GM21367 (cell line): ENCODE measurements around the gene SMAD3.

ENCODE experiments used
- ATAC-seq: cut with Tn5 transposase; IDR thresholded peaks from one replicate; pipeline ENCODE4 v1.9.1; 2021; ENCODE audit not compliant: unreplicated experiment

SMAD3 gene

DNA sequence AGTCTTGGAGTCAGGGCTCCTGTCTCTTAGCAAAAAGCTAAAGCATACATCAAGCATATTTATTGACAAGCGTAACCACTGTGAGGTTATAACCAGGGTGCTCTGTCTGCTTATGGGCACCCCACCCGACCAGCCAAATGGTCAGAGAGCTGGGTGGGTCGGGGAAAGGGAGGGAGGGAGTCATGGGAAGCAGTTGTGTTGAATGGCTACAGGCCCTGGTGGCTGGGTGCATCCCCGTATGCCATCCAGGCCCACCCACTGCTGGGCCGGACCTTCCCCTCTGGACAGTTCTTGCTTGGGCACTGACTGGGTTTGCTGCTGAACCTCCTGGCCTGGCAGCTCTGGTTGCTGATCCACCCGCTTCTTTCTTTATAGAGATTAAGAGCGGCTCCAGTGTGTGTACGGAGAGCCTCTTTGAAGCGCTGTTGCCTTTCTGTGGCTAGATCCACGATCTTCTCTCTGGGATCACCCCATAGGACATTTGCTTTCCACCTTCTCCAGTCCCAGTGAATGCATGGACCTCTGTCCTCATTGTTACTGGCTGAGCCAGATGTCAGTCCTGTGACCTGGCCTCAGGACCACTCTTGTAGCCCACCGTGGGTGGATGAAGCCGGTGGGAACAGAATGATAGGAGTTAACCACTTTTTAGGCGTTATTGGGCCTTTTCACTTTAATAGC is 59.6 kb downstream of the SMAD3 start:
- ATAC-seq = no peak

DNA sequence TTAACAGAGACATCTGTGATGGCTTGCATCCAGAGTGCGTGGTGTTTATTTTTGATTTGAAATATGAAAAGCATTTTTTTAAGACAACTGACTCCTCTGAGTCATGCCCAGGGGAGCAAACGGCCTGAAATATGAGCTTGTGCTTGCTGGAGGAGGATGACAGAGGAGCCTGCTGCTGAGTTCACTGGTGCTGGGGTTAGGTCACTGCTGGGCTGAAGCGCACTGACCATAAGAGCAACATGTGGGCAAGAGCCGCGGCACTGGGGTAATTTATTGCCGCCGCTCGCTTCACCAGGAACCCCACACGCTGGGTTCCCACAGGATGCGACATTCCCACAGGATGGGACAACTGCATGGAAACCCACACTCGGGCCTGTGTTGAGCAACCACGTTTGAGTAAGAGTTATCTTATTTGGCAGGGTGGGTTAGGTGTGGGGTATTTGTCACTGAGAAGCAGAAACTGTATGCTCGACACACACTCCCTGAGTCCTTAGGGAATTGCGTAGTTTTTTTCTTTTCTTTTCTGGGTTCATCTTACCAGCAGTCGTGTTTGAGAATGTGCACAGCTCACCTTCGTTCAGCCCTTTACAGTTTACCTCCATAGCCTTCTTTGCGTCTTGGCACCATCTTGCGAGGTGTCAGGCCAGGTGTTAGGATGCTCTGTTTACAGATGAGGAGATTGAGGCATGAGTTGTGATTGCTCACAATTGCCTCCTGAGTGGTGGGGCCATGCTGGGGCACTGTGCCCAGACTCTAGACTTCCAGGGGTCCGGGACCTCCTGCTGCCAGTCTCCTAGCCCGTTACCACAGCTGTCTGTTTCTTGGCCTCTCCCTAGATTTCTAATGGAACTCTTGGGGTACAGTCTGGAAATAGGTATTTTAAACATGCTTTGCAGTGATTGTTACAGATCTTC is 60.4 kb downstream of the SMAD3 start:
- ATAC-seq = no peak

DNA sequence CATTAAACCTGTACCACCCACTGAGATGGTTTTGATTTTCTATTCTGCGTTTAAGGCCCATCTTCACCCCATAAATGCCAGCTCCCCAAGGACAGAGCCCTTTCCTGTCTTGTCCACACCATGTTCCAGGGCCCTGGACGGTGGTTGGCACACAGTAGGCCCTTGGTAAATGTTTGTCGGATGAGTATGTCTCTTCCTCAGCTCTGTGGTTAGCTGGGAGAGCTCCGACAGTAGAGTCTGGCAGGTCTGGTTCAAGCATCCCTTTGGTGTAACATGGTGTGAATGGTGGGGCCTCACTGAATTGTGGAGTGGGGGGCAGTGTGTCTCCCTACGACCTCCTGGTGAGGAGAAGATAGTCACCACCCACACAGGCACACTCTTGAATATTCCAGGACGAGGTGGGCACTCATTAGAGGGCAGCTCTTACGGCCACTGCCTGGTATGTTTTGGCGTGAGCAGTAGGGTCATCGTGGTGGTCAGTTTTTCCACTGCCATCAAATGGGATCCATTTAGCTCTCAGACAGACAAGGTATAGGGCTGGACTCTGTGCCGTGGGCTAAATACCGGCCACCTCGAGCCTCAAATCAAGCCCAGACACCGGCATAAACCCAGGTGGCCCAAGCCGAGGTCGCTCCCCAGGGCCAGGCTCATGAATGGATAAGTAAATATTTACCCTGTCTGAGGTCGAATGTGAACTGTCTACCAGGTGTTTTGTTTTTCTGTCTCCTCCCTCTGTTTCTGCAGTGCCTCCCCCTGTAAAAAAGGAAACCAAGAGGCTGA is 61.3 kb downstream of the SMAD3 start:
- no peak for ATAC-seq

DNA sequence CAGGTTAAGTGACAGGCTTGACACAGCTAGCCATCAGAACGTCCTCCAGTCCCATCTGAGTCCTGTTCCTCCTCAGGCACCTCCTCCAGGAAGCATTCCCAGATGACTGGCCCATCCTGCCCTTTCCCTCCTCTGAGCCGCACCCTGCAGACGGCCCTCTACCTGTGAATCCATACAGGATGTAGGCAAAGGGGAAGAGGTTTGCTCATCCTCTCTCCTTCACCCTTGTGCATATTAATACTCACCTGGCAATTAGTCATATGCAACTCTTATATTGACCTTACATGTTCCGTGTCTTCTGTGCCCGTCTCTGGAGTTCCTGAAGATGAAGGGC is 61.9 kb downstream of the SMAD3 start:
- no peak for ATAC-seq

DNA sequence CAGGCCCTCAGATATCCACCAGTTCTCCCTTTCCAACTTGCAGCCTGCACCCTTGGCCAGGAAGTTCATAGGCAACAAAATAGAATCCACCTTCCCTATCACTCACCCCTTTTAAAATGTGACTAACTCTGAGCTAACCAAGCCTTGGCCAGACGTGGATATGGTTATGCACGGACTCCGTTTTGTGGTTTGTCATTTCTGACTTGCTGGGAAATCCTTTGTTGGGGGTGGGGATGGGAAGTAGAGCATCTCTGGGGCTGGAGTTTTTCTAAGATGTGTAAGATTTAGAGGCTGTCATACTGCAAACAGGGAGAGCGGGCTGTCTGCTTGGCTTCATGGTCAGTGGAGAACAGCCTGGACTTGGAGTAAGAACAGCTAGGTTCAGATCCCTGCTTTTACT is 62.6 kb downstream of the SMAD3 start:
- ATAC-seq = no peak

DNA sequence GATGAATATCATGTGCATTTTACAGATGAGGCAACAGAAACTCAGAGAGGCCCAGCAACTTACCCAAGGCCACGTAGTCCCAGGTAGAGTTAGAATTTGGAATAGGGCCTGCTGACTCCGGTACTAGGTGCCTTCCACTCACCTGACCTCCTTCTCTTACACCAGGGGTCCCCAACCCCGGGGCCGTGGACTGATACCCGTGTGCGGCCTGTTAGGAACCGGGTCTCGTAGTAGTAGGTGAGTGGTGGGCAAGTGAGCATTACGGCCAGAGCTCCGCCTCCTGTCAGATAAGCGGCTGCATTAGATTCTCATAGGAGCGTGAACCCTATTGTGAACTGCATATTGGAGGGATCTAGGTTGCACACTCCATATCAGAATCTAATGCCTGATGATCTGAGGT is 64.8 kb downstream of the SMAD3 start:
- ATAC-seq = no peak

DNA sequence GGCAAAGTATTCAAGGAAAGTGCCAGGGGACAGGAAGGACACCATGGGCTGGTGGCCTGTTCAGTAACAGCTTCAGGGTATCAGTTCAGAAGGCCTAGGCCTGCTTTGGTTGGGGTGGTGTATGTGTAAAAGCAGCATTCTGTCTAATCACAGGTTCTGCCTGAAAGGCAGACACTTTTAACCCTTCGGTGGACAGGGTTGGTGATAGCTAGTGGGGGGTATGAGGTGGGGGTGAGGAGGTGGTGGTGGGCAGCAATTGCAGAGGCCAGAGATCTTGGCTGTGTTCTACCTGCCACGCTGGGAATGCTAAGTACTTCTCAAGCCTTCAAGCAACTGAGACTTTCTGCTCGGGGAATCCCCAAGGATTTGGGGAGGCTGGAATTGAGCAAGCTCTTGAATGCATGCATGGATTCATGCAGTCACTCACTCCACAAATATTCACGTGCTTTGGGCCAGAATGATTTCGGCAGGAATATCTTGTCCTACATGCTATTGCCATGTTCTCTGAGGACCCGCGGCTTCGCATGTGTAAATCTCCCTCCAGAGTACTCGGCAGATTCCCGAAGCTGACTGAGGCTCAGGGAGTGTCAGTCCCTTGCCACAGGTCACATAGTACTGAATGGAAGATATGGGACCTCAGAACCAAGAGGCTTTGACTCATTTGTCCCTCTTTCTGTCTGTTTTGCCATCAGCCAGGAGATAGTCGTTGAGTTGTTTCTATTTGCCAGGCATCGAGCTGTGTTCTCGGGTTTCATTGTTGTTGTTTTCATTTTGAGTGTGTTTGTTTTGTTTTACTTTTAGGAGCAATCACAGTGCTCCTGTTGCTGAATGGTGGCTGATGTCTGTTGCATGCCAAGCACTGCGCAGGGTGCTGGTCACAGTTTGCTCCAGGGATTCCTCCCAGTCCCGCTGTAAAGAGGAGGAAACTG is 65.5 kb downstream of the SMAD3 start:
- no peak for ATAC-seq

DNA sequence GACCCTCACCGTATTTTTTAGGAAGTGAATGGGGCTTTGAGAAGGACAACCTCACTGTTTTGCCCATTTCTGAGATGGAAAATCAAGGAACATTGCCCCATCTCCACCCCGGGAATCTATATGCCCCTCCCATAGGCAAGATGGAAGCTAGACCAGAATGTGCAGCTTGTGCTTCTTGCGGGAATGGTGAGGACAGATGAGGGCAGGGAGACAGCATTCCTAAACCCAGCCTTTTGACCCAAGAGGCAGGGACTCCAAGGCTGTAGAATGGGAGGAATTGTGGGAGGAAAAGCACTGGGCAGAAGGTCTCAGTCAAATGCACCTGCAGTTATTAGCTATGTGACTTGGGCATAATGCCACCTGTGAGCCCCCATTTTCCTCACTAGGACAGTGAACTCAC is 66.9 kb downstream of the SMAD3 start:
- no peak for ATAC-seq

DNA sequence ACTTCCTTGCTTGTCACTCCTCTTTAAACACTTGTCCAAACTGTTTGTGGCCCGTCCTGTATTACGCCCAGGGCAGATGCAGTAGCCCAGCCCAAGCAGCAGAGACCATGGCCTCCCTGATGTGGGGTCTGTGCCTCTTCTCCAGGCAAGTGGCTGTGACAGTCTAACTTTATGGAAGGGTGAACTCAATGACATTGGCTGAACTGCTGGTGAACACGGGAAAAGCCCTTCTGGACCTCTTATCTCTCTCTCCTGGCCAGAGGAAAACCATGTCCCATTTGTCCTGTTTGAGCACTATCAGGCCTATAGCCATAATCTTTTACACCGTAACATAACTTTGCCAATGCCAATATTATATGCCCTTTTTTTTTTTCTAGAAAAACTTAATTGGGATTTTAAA is 67.6 kb downstream of the SMAD3 start:
- no peak for ATAC-seq

DNA sequence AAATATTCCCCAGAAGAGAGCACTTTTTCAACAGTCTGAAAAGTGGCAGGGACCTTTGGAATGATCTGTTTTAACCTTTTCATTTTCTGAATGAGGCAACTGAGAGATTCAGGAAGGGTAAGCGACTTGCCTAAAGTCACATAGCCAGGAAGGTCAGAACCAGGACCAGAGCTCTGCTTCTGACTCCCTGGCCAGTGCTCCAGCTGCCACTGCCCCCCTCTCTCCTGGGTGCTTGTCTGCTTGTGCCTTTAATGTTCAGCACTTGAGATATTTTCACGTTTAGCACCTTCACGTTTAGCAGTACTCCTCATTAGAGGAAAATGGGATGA is 68.3 kb downstream of the SMAD3 start:
- peak; percentile 6 for ATAC-seq

DNA sequence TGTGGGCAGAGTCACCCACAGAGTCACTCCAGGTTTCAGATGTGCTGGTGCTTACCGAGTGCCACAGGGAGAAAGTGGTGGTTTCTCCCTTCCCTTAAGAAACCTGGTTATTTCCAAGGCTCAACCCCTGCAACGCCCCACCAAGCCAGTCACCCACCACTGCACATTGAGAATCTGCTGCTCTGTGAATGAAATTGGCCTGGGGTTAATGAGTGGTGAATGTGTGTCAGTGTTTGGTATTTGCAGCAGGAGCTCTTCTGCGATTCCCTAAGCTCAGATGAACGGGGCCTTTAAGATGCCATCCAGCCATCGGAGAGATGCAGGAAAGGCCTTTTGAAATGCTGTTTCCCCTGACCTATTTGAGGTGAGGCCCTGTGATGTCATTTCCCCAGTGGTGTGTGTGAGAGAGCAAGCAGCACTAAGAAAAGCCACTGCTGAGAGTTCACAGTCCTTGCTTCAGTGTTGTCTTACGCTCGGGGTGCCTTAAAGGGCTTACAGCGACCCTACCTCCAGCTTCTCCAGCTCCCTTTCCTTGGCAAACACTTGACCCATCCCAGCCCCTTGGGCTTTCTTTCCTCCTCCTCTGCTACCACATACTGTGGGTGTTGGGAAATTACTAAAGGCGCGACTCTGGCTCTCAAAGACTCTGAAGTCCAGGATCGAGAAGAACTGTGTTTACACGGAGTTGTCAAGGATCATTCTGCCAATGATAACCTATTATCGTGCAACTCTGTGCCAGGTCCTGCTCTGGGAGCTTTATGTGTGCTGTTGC is 68.9 kb downstream of the SMAD3 start:
- peak; percentile 74 for ATAC-seq

DNA sequence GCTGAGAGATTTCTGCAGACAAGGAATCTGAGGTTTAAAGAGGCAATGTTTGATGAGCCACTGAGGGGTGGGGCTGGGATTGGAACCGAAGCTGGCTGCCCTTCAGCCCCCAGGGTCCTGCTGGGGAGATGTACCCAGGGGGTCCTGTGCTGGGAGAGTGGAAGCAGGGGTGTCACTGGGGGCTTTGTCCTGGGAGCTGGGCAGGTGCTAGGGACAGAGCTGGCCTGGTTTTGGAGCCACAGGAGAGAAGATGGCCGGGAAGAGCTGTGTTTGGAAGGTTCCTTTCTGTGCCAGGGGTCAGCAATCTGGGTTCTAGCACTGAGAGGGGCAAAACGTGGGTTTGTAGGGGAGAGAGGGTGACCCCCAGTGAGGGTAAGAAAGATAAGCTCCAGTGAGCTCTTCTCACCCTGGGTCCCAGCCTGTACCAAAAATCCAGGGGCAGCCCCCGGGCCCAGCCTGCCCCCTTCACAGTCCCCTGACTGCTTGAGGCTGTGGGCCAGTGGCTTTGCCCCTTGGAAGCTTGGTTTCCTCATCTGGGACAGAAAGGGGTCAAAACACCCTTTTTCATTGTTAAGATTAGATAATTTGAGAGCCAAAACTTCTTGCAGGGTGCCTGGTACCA is 69.6 kb downstream of the SMAD3 start:
- ATAC-seq = no peak

DNA sequence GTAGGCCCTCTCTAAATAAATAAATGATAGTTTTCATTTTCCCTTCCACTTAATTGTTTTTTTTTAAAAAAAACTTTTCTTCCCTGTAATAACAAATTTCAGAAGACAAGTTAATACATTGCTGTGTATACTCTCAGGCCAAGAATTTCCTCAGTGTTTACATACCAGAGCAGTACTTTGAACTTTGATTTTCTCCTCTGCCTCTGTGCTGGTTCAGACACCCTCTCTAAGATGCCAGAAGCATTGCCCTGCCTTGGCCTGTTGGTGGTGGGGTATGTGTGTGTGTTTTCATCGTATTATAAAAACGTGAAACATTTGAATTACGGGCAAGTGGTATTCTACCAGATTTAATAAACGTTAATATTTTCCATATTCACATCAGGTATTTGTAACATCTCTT is 70.1 kb downstream of the SMAD3 start:
- ATAC-seq = no peak

DNA sequence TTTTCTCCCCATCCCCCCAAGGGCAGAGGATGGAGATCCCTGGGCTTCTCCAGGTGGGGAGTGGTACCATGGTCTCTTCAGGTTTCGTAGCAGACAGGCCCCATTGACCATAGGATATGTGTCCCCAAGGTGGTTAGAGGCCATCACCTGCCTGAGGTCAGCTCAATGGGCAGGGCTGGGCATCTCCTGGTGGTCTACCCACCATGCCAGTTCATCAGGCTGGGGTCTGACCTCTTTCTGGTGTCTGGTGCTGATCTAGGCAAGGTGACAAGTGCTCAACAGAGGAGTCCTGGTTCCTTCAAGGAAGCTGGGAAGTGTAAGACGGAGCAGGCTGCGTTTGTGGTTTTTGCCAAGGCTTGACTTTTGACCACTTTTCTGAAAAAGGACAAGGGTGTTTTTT is 71.4 kb downstream of the SMAD3 start:
- no peak for ATAC-seq

DNA sequence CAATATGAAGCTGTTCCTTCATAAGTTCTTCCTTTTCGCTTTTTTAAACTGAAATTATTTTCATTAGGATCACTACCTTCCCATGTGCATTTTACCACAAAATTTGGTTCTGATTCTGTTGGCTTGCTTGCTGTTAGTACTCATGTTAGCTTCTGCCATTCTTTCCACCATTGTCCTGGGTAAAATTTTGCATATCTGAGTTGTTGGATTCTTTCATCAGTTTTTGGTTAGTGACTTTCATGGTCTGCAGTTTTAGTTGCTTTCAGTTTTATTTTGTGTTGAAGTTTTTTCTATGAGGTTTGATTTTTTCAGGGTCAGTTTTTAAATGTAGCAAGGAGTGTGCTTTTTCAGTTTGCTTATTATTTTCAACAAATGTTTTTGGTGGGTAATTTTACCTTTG is 71.9 kb downstream of the SMAD3 start:
- ATAC-seq = no peak

DNA sequence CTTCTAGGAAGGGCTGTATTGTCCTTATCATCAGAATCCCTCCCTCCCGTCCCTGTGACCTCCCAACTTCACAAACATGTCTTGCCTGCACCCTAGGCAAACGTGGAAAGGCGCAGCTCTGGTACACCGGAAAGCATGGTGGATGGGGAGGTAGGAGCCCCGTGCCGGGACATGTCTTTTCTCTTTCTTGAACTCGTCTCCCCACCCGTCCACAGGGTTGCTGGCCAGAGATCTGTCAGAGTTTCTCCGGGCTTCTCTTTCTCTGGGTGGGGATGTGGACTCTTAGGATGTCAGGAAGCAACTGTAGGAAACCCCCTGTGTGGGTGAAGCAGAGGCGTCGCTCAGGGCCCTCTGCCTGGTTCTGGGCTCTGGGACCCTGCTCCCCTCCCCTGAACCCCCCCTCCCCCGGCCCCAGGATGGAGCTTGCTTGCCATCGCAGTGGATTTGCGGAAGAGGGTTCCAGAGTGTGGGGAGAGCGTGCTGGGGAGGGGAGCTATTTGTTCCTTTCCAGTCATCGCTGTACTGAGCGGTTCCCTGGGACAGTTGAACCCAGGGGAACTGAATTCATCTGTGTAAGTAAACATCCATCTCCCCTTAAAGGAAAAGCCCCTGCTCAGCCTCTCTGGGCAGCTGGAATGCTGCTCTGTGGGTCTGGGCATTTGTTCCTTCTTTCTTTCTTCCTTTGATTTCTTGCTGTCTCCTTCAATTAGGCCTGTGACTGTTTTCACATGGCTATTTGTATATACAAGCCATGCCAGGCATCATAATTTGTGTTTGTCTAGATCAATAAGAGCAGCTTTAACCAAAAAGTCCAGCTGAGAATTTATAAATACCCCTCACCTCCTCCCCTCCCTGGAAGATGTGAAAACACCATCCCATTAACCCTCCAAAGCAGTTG is 72.8 kb downstream of the SMAD3 start:
- no peak for ATAC-seq

DNA sequence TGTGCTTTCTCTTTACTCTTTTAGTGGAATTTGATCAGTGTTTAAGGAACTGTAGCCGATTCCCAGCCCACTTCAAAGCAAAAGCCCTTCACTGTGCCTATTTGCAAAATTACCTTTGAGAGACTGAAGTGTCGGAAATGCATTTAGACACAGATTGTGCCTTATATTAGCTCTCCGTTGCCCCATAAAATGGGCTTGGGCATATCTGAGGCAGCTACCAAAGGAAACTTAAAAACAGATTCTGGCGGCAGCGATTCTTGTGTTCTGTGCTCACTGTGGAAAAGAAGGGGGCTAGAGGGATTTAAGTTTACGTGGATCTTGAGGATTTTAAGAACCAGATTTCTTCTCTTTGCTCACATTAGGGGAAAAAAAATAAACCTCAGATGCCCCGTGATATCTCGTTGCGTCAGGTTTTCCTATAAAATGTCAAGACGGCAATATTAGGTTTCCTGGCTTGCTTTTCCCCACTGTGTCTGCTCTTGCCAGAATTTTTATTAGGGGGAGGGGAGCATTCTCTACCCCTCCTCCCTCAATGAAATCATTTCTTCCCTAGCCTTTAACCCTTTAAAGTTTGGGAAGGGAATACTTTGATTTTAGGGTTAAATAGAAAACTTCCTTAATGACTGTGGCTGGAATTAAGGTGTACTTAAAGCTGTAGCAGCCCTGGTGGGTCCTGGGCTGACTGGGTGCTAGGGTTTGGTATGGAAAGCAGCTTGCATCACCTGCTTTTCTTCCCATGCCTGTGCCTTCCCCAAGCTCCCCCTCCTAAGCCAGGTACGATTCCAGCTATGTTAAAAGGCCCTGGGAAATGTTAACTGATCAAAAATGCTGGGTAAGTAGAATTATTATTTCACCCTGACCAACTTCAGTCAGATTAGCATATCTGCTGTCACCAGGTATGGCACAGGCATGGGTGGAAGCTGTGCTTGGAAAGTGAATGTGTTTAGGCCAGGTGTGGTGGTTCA is 73.8 kb downstream of the SMAD3 start:
- no peak for ATAC-seq
